Muscle layer of duodenum (tissue), 2 donors: ENCODE results near the gene NUDT19.
"Not testable (repeated sequence)": the region's sequence is repeated elsewhere in the genome, so short reads cannot be mapped to it uniquely, and the experiment has no call there.

ENCODE experiments used
- H3K27ac ChIP-seq: one replicate; pipeline ENCODE4 v1.7.0; 2013; ENCODE audit warnings: mild to moderate bottlenecking, low read length
- H3K27me3 ChIP-seq: one replicate; pipeline ENCODE4 v1.7.0; 2013; ENCODE audit warnings: low read depth, mild to moderate bottlenecking, control low read depth, low read length
- H3K36me3 ChIP-seq, 2 donors: one replicate each; pipeline ENCODE4 v1.7.0; 2013; ENCODE audit warnings: low read length in 2 of 2, control low read depth in 1 of 2, mild to moderate bottlenecking in 1 of 2; ENCODE audit not compliant: insufficient read depth in 2 of 2, control insufficient read depth in 1 of 2
- H3K4me1 ChIP-seq, 2 donors: one replicate each; pipeline ENCODE4 v1.7.0; 2013; ENCODE audit warnings: low read length in 2 of 2, mild to moderate bottlenecking in 2 of 2, control low read depth in 1 of 2, moderate library complexity in 1 of 2; ENCODE audit not compliant: insufficient read depth in 2 of 2, control insufficient read depth in 1 of 2
- H3K4me3 ChIP-seq, 2 donors: one replicate each; pipeline ENCODE4 v1.7.0; 2013; ENCODE audit warnings: low read length in 2 of 2, low read depth in 1 of 2, mild to moderate bottlenecking in 1 of 2
- H3K9me3 ChIP-seq, 2 donors: one replicate each; pipeline ENCODE4 v1.7.0; 2013; ENCODE audit warnings: low read length in 2 of 2, control low read depth in 1 of 2, mild to moderate bottlenecking in 1 of 2; ENCODE audit not compliant: control insufficient read depth in 1 of 2
- donor health status: healthy.

NUDT19 gene

GRCh38 chr19:32716203-32716602, 24.6 kb downstream of the NUDT19 start:
- H3K27me3 ChIP-seq, H3K4me1 ChIP-seq, H3K27ac ChIP-seq, H3K4me3 ChIP-seq, H3K9me3 ChIP-seq: not testable (repeated sequence)
- peaks cover 2 to 13% of the 10 kb centered on the region in 2 donors for H3K36me3 ChIP-seq

- no peak overlapping the region for H3K27ac ChIP-seq
- peaks cover 0 to 13% of the 10 kb centered on the region in 2 donors for H3K36me3 ChIP-seq
- H3K27me3 ChIP-seq: no peaks in the 10 kb centered on the region
- H3K9me3 ChIP-seq: no peaks in the 10 kb centered on the region
- no peaks in the 10 kb centered on the region for H3K4me1 ChIP-seq
- no peak overlapping the region for H3K4me3 ChIP-seq
Observed at GRCh38 chr19:32717496-32717895, 25.9 kb downstream of the NUDT19 start.

DNA sequence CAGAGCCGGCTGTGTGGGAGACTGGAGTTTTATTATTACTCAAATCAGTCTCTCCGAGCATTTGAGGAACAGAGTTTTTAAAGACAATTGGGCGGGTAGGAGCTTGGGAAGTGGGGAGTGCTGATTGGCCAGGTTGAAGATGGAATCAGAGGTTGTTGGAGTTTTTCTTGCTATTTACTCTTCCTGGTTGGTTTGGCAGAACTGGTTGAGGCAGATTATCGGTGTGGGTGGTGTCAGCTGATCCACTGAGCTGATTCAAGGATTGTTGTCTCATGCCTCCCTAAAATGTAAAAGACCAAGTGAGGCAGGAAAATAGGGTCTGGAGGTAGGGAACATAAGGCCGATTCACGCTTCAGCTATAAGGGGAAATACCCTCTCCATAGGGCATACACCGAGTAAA, 26.7 kb downstream of the NUDT19 start:
- Histone ChIP-seq H3K36me3 (peaks cover 0 to 11% of the 10 kb centered on the region in 2 donors), H3K27me3 (no peaks in the 10 kb centered on the region), H3K27ac (no peak overlapping the region), H3K9me3 (no peaks in the 10 kb centered on the region), H3K4me1 (no peaks in the 10 kb centered on the region), H3K4me3 (no peak overlapping the region)

- H3K4me1 ChIP-seq: no peaks in the 10 kb centered on the region
- H3K9me3 ChIP-seq: no peaks in the 10 kb centered on the region
- no peak within 1 kb of the TSS for H3K27ac ChIP-seq
- no peaks in the 10 kb centered on the region for H3K27me3 ChIP-seq
- peaks cover 0 to 5% of the 10 kb centered on the region in 2 donors for H3K36me3 ChIP-seq
- no peak within 1 kb of the TSS for H3K4me3 ChIP-seq
Observed at GRCh38 chr19:32719611-32720059, 28.0 kb downstream of the NUDT19 start, which contains the start of gene TDRD12. Gene TDRD12 (plus strand): TSS chr19:32719767. CDS start chr19:32720073, 306 bp downstream.

DNA sequence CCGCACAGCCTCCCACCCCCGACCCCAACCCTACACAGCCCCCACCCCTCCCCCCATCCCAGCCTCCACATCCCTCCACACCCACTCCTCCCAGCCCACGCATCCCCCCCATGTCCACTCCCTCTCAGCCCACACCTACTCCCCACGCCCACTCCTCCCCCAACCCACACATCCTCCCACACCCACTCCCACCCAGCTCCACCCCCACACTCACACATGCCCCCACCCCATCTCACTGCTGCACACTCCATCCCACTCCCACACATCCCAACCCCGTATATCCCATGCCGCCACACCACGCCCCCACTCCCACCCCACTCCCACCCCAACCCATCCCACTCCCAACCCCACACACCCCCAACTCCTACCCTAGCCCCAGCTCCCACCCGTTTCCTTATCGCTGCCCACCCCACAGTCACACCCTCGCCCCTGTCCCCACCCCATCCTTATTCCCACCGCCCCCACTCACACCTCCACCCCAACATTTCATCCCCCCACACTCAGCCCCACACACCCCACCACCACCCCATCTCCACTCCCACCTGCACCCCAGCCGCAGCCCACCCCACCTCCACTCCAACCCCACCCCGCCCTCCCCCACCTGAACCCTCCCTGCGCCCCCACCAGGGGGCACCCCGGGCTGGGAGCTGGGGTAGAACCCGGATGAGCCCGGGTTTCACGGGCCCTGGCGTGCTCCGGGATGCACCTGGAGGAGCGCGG, 28.8 kb downstream of the NUDT19 start:
- no peaks in the 10 kb centered on the region for H3K4me1 ChIP-seq
- no peaks in the 10 kb centered on the region for H3K27me3 ChIP-seq
- no peak overlapping the region for H3K4me3 ChIP-seq
- no peaks in the 10 kb centered on the region for H3K36me3 ChIP-seq
- no peak overlapping the region for H3K27ac ChIP-seq
- no peaks in the 10 kb centered on the region for H3K9me3 ChIP-seq

- Histone ChIP-seq H3K9me3 (no peaks in the 10 kb centered on the region), H3K27ac (no peak overlapping the region), H3K4me1 (no peaks in the 10 kb centered on the region), H3K27me3 (no peaks in the 10 kb centered on the region), H3K4me3 (no peak overlapping the region), H3K36me3 (no peaks in the 10 kb centered on the region)
Observed at GRCh38 chr19:32720936-32721250, 29.3 kb downstream of the NUDT19 start.

GRCh38 chr19:32735936-32736335, 44.3 kb downstream of the NUDT19 start:
- H3K36me3 ChIP-seq: no peaks in the 10 kb centered on the region
- no peaks in the 10 kb centered on the region for H3K27me3 ChIP-seq
- H3K9me3 ChIP-seq: no peaks in the 10 kb centered on the region
- H3K4me1 ChIP-seq: no peaks in the 10 kb centered on the region
- H3K4me3 ChIP-seq: no peak overlapping the region
- H3K27ac ChIP-seq: no peak overlapping the region

DNA sequence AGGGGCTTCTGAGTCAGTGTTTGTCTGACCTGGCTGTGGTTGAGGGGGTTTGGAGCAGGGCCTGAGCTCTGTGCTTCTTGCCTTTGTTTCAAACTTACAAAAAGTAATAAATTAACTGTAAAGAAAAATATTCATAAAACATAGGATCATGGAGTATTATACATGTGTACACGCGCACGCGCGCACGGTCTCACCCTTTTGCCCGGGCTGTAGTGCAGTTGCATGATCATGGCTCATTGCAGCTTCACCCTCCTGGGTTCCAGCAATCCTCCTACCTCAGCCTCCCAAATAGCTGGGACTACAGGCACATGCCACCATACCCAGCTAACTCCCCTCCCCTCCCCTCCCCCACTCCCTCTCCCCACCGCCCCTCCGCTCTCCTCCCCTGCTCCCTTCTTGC, 51.4 kb downstream of the NUDT19 start:
- H3K36me3 ChIP-seq: no peaks in the 10 kb centered on the region
- H3K4me1 ChIP-seq: no peaks in the 10 kb centered on the region
- H3K27me3 ChIP-seq: no peaks in the 10 kb centered on the region
- H3K4me3 ChIP-seq: no peak overlapping the region
- no peak overlapping the region for H3K27ac ChIP-seq
- H3K9me3 ChIP-seq: no peaks in the 10 kb centered on the region

DNA sequence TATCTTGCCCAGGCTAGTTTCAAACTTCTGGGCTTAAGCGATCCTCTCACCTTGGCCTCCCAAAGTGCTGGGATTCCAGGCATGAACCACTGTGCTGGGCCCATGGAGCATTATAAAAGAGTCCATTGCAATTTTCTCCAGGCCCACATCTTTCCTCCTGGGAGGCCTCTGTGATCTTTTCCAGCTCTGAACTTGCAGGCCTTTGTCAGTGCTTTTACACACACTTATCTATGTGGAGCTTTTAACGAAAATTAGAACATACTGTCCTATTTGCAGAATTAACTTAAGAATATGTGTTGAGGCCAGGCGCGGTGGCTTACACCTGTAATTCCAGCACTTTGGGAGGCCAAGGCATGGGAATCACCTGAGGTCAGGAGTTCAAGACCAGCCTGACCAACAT, 51.8 kb downstream of the NUDT19 start:
- Histone ChIP-seq H3K27ac (no peak overlapping the region), H3K36me3 (no peaks in the 10 kb centered on the region), H3K4me3 (no peak overlapping the region), H3K4me1 (no peaks in the 10 kb centered on the region), H3K9me3 (no peaks in the 10 kb centered on the region), H3K27me3 (no peaks in the 10 kb centered on the region)

GRCh38 chr19:32744555-32745325, 53.1 kb downstream of the NUDT19 start:
- Histone ChIP-seq H3K36me3 (no peaks in the 10 kb centered on the region), H3K27me3 (no peaks in the 10 kb centered on the region), H3K27ac (no peak overlapping the region), H3K4me3 (no peak overlapping the region), H3K4me1 (no peaks in the 10 kb centered on the region), H3K9me3 (no peaks in the 10 kb centered on the region)

DNA sequence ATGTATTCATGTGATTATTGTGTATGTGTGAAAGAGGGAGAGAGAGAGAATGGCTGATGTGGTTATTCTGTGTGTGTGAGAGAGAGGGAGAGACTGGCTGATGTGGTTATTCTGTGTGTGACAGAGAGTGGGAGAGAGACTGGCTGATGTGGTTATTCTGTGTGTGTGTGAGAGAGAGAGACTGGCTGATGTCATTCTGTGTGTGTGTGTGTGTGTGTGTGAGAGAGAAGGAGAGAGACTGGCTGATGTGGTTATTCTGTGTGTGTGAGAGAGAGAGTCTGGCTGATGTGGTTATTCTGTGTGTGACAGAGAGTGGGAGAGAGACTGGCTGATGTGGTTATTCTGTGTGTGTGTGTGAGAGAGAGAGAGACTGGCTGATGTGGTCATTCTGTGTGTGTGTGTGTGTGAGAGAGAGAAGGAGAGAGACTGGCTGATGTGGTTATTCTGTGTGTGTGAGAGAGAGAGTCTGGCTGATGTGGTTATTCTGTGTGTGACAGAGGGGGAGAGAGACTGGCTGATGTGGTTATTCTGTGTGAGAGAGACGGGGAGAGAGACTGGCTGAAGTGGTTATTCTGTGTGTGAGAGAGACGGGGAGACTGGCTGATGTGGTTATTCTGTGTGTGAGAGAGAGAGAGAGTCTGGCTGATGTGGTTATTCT, 54.1 kb downstream of the NUDT19 start:
- not testable (repeated sequence) for H3K27ac ChIP-seq, H3K27me3 ChIP-seq, H3K4me3 ChIP-seq, H3K4me1 ChIP-seq, H3K9me3 ChIP-seq, H3K36me3 ChIP-seq
